GM10847 (cell line): Measurements from ENCODE around the gene RPN2.

Experiments
- POLR2A ChIP-seq: IDR thresholded peaks from 2 replicates; pipeline ENCODE4 v1.6.1; 2011; ENCODE audit not compliant: insufficient read length; ENCODE audit errors: extremely low read depth

Gene RPN2

GRCh38 chr20:37278966-37279590, 99.9 kb downstream of the RPN2 start:
- no peak for TF ChIP-seq POLR2A

DNA sequence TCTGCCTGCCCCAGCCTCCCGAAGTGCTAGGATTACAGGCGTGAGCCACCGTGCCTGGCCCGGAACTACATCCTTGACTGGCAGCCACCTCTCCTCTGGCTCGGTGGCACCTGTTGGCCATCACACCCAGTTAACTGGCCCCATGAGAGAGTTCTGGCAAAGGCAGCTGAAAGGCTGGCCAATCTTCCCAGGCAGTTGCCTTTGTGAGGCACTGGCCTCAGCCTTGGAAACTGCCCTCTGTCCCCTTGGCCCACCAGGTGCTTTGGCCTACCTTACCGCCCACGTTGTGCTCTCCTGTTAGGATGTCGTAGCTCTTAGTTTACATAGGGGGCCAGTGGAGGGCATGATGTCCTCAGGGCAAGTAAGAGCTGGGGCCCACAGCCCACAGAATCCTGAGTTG, 100.7 kb downstream of the RPN2 start:
- no peak for TF ChIP-seq POLR2A

- no peak for TF ChIP-seq POLR2A
Measured at GRCh38 chr20:37280403-37280802, 101.3 kb downstream of the RPN2 start.

GRCh38 chr20:37282556-37282955, 103.4 kb downstream of the RPN2 start:
- no peak for TF ChIP-seq POLR2A

DNA sequence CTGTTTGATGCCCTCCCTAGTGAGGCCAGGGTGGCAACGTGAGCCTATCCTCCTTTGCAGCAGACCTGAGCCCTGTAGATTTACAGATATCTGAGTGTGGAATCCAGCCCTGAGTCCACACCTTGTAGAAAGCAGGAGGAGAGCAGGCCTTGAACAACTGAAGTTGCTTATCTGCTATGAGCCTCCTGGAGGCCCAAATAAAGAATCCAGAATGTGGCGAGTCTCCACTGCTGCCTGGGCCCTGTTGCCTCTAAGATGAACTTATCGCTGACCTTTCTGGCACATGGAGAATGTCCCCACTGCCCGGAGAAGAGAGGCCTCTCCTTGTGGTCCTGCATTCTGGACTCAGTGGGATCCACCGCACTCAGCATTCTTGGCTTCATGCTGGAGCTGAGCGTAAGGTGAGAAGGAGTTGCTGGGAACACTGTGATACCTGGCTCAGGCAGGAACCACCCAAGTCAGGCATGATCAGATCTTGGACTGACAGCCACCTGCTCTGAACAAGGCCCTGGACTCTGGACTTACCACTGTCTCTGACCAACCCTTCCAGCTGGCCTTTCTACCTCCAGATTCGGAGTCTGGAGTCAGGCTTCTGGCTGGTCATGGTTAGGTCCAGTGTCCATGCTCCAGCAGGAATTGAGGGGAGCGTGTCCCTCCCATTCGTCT, 104.5 kb downstream of the RPN2 start:
- TF ChIP-seq POLR2A = no peak

DNA sequence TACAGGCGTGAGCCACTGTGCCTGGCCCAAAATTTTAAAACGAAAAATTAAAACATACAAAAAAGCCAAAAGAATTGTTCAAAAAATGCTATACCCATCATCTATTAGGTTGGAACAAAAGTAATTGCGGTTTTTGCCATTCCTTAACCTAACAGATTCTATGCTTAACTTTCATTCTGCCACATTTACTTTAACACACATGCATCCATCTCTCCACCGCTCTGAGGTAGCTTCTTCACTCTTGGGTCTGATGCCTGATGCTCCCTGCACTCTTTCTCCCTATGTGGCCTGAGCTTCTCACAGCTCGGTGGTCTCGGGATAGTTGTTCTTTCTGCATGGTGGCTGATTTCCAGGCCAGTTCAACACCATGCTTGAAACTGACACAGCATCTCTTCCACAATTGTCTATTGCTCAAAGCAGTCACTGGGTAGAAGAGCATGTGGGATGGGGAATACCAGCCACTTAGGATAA, 105.6 kb downstream of the RPN2 start:
- no peak for TF ChIP-seq POLR2A

DNA sequence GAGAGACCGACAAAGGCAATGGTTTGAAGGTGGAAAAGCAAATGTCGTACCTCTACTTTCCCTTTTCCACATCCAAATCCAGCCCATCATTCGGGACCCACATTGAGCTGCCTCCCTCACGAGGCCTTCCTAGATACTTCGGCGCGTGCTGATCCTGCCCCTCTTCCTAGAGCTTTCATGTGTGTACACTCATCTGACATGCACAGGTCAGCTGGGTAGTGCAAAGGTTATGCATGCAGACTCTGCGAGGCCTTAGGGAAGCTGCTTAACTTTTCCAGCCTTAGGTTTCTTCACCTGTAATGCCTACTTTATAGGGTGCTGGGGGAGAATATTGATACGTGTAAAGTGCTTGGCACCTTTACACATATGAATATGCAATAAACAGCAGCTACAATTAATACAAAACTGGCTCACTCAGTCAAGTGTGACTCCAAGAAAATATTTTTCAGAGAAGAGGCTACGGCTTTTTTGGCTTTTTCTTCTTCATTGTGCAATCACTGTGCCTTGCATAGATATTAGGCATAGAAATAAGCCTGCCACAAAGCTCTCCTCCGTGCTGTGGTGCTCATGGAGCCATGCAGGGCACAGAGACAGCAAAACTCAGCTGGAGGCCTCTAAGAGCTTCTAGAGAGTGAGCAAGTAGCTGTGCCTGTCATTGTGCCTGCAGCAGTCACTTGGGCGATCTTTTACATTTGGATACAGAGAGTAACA, 106.7 kb downstream of the RPN2 start:
- no peak for TF ChIP-seq POLR2A

DNA sequence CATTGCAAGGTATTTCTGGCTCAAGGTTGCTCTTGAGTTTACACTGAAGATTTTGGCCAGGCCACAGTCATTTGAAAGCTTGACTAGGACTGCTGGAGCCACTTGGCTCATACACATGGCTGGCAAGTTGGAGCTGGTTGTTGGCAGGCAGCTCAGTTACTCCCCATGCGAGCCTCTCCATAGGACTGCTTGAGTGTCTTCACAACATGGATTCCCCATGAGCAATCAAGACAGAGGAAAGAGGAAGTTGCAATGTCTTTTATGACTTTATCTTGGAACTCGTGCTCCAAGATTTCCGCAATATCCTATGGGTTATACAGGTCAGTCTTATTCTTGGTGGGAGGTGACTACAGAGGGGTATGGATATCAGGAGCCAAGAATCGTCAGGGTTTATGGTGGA, 109.0 kb downstream of the RPN2 start:
- TF ChIP-seq POLR2A = no peak

DNA sequence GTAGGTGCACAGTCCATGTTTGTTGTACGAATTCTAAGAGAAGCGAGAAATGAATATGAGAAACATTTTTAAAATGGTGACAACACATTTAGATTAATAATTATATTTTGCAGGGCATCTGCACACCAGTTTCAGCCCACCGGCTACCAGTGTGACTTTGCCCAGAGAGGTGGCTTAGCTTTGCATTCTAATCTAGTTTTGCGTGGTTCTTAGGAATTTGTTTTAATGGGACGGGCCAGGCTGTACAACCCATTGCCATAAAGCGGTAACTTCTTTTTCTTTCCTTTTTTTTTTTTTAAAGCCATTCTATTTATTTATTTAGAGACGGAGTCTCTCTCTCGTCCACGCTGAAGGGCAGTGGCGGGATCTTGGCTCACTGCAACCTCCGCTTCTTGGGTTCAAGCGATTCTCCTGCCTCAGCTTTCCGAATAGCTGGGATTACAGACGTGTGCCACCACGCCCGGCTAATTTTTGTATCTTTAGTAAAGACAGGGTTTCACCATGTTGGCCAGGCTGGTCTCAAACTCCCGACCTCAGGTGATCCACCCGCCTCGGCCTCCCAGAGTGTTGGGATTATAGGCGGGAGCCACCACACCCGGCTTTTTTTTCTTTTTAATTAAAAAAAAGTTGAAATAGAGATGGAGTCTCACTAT, 111.2 kb downstream of the RPN2 start:
- no peak for TF ChIP-seq POLR2A
